Naive thymus-derived CD8-positive, alpha-beta T cell (primary cell): Measurements from ENCODE around the gene SH3GLB2. TPM values are rescaled to one million over a fixed set of nuclear protein-coding genes. Genes with fewer than 3 reads are reported as not detected.
A peak's percentile ranks its signal among the peaks of the same experiment; 100 is the strongest.
"Not testable (repeated sequence)": the region's sequence is repeated elsewhere in the genome, so short reads cannot be mapped to it uniquely, and the experiment has no call there.

ENCODE experiments used
- ATAC-seq, 2 donors: fragments of 150-1000 bp; cut with Tn5 transposase in 1 of 2; sonication (Bioruptor Pico), chemical (Tn5 transposase) in 1 of 2; 1 replicate in 1 of 2; 2 replicates in 1 of 2; pipeline ENCODE4 v1.10.0; 2021; ENCODE audit warnings: mild to moderate bottlenecking in 2 of 2, moderate library complexity in 2 of 2
- POLR2A ChIA-PET: fragments of 350-600 bp; sonication (Branson Sonifier 250); formaldehyde crosslinking; loops from one replicate; lab custom pipeline; 2021; ENCODE audit warnings: antibody characterized with exemption; lab: Charles Lee
- DNase-seq, 10 donors: peaks; one replicate each; pipeline versions ENCODE4 v3.0.0 to v3.0.0-alpha.2; 2020 to 2022
- H3K27ac Mint-ChIP-seq, 10 donors: one replicate each; pipeline ENCODE4 v1.8.0; 2020 to 2022; ENCODE audit warnings: mild to moderate bottlenecking in 10 of 10, mixed read lengths in 10 of 10, moderate library complexity in 4 of 10, inconsistent platforms in 1 of 10
- H3K27me3 Mint-ChIP-seq, 5 donors: one replicate each; pipeline ENCODE4 v1.8.0; 2021 to 2022; ENCODE audit warnings: mixed read lengths in 5 of 5
- H3K36me3 Mint-ChIP-seq, 3 donors: one replicate each; pipeline ENCODE4 v1.8.0; 2020 to 2022; ENCODE audit warnings: mixed read lengths in 3 of 3, mild to moderate bottlenecking in 2 of 3, inconsistent platforms in 1 of 3
- H3K4me1 Mint-ChIP-seq, 4 donors: one replicate each; pipeline ENCODE4 v1.8.0; 2021 to 2022; ENCODE audit warnings: mixed read lengths in 4 of 4
- H3K4me3 Mint-ChIP-seq, 10 donors: one replicate each; pipeline ENCODE4 v1.8.0; 2020 to 2022; ENCODE audit warnings: mild to moderate bottlenecking in 10 of 10, mixed read lengths in 10 of 10, moderate library complexity in 6 of 10, inconsistent platforms in 1 of 10
- H3K9me3 Mint-ChIP-seq, 9 donors: one replicate each; pipeline ENCODE4 v1.8.0; 2020 to 2022; ENCODE audit warnings: mixed read lengths in 9 of 9, mild to moderate bottlenecking in 3 of 9, inconsistent platforms in 1 of 9, moderate library complexity in 1 of 9
- polyA plus RNA-seq, 3 donors: library from polyadenylated mRNA; unstranded; fragments of 300-500 nt; fragmentation: Illumina TruSeq; gene quantifications; one replicate each; pipeline ENCODE4 v1.2.3, GENCODE V29; 2021
- total RNA-seq, 8 experiments: library from RNA in 2 of 8; stranded (reverse) in 2 of 8; gene quantifications; one replicate each; pipeline ENCODE4 v1.2.3 and lab custom pipeline; 2021 to 2026

SH3GLB2 gene
- total and polyA plus RNA-seq, 5 experiments from 2014 or later = 21.7 to 113 (median 40.9) TPM

- no peaks in the 10 kb centered on the region for H3K27me3 Mint-ChIP-seq
- H3K9me3 Mint-ChIP-seq = no peaks in the 10 kb centered on the region
- peak overlapping the region in 7 of 10 donors; percentile 24 to 77 (median 47) for H3K27ac Mint-ChIP-seq
- DNase-seq (no peak), ATAC-seq (no peak)
- H3K36me3 Mint-ChIP-seq = peaks cover 0 to 66% (median 4%) of the 10 kb centered on the region in 3 donors
- no peak overlapping the region for H3K4me3 Mint-ChIP-seq
- H3K4me1 Mint-ChIP-seq = peaks cover 0 to 4% (median under 1%) of the 10 kb centered on the region in 4 donors
- POLR2A ChIA-PET = interaction anchor here (1.4 kb wide), 1 partner anchor 31 kb away, joined by 3 read pairs; no protein-coding TSS in a partner anchor
Observed at GRCh38 chr9:129005336-129005997, 22.7 kb downstream of the SH3GLB2 start.

- H3K9me3 Mint-ChIP-seq, DNase-seq, POLR2A ChIA-PET, H3K27me3 Mint-ChIP-seq, H3K27ac Mint-ChIP-seq, H3K4me3 Mint-ChIP-seq, H3K4me1 Mint-ChIP-seq, ATAC-seq: not testable (repeated sequence)
- peaks cover 0 to 76% (median 11%) of the 10 kb centered on the region in 3 donors for H3K36me3 Mint-ChIP-seq
Observed at GRCh38 chr9:129004173-129004572, 24.0 kb downstream of the SH3GLB2 start.

GRCh38 chr9:129002992-129003391 lies 25.1 kb downstream of the SH3GLB2 start:
- no peaks in the 10 kb centered on the region for H3K9me3 Mint-ChIP-seq

GRCh38 chr9:129001504-129002325 lies 26.4 kb downstream of the SH3GLB2 start:
- Mint-ChIP-seq H3K9me3 (no peaks in the 10 kb centered on the region), H3K27me3 (no peaks in the 10 kb centered on the region), H3K4me1 (peaks cover 0 to 5% (median 0%) of the 10 kb centered on the region in 4 donors), H3K36me3 (peaks cover 5 to 90% (median 16%) of the 10 kb centered on the region in 3 donors), H3K27ac (peak overlapping the region in 5 of 10 donors; percentile 59 to 77 (median 74)), H3K4me3 (no peak overlapping the region)
- ATAC-seq (no peak), DNase-seq (no peak)
- POLR2A ChIA-PET = interaction anchor here (0.6 kb wide), 1 partner anchor 37 kb away, joined by 4 read pairs; no protein-coding TSS in a partner anchor

More at GRCh38 chr9:129002992-129003391, 25.1 kb downstream of the SH3GLB2 start:
- Mint-ChIP-seq H3K4me3 (no peak overlapping the region), H3K36me3 (peaks cover 0 to 87% (median 11%) of the 10 kb centered on the region in 3 donors), H3K4me1 (peaks cover 0 to 4% (median 0%) of the 10 kb centered on the region in 4 donors), H3K27me3 (no peaks in the 10 kb centered on the region), H3K27ac (peak overlapping the region in 3 of 10 donors; percentile 10 to 46 (median 31))
- ATAC-seq = no peak
- no peak for DNase-seq
- POLR2A ChIA-PET = no interaction called here

- POLR2A ChIA-PET = interaction anchor here (0.7 kb wide), 1 partner anchor 1683 kb away, joined by 3 read pairs; no protein-coding TSS in a partner anchor
- Mint-ChIP-seq H3K4me1 (peaks cover 2 to 11% (median 4%) of the 10 kb centered on the region in 4 donors), H3K27me3 (no peaks in the 10 kb centered on the region), H3K9me3 (no peaks in the 10 kb centered on the region), H3K27ac (peak overlapping the region in 3 of 10 donors; percentile 44 to 59 (median 55)), H3K4me3 (peak overlapping the region in 1 of 10 donors; percentile 22), H3K36me3 (peaks cover 6 to 93% (median 23%) of the 10 kb centered on the region in 3 donors)
- DNase-seq = no peak
- ATAC-seq = no peak
Observed at GRCh38 chr9:128999581-129000206, 28.4 kb downstream of the SH3GLB2 start.

GRCh38 chr9:128998462-128998861 lies 29.7 kb downstream of the SH3GLB2 start:
- peak overlapping the region in 2 of 10 donors; percentile 44 to 53 for H3K27ac Mint-ChIP-seq
- POLR2A ChIA-PET = no interaction called here

GRCh38 chr9:128995791-128996190 lies 32.3 kb downstream of the SH3GLB2 start:
- H3K27me3 Mint-ChIP-seq = no peaks in the 10 kb centered on the region
- peaks cover 2 to 12% (median 4%) of the 10 kb centered on the region in 4 donors for H3K4me1 Mint-ChIP-seq
- DNase-seq (no peak), ATAC-seq (no peak)
- peak overlapping the region in 3 of 10 donors; percentile 44 to 58 (median 52) for H3K27ac Mint-ChIP-seq
- H3K4me3 Mint-ChIP-seq = no peak overlapping the region
- H3K36me3 Mint-ChIP-seq = peaks cover 6 to 93% (median 35%) of the 10 kb centered on the region in 3 donors
- no peaks in the 10 kb centered on the region for H3K9me3 Mint-ChIP-seq
- POLR2A ChIA-PET = no interaction called here

More at GRCh38 chr9:128998462-128998861, 29.7 kb downstream of the SH3GLB2 start:
- Mint-ChIP-seq H3K27me3 (no peaks in the 10 kb centered on the region), H3K4me1 (peaks cover 2 to 12% (median 4%) of the 10 kb centered on the region in 4 donors), H3K36me3 (peaks cover 6 to 95% (median 31%) of the 10 kb centered on the region in 3 donors), H3K4me3 (no peak overlapping the region), H3K9me3 (no peaks in the 10 kb centered on the region)
- no peak for ATAC-seq
- no peak for DNase-seq

GRCh38 chr9:128992995-128993394 lies 35.1 kb downstream of the SH3GLB2 start:
- no peak for ATAC-seq
- Mint-ChIP-seq H3K9me3 (no peaks in the 10 kb centered on the region), H3K27me3 (no peaks in the 10 kb centered on the region), H3K36me3 (peaks cover 6 to 87% (median 28%) of the 10 kb centered on the region in 3 donors), H3K4me1 (peaks cover 2 to 12% (median 4%) of the 10 kb centered on the region in 4 donors), H3K27ac (no peak overlapping the region), H3K4me3 (no peak overlapping the region)
- POLR2A ChIA-PET = no interaction called here
- DNase-seq = no peak

- Mint-ChIP-seq H3K27me3 (no peaks in the 10 kb centered on the region), H3K27ac (peak overlapping the region in 2 of 10 donors; percentile 32 to 38), H3K4me3 (no peak overlapping the region), H3K9me3 (no peaks in the 10 kb centered on the region), H3K4me1 (peaks cover 0 to 2% (median 0%) of the 10 kb centered on the region in 4 donors), H3K36me3 (peaks cover 15 to 87% (median 28%) of the 10 kb centered on the region in 3 donors)
- DNase-seq = no peak
- POLR2A ChIA-PET = no interaction called here
- ATAC-seq = no peak
Observed at GRCh38 chr9:128987805-128988204, 40.3 kb downstream of the SH3GLB2 start.

- no peaks in the 10 kb centered on the region for H3K9me3 Mint-ChIP-seq
- no peaks in the 10 kb centered on the region for H3K27me3 Mint-ChIP-seq
- peaks cover 0 to 2% (median 0%) of the 10 kb centered on the region in 4 donors for H3K4me1 Mint-ChIP-seq
- no peak overlapping the region for H3K4me3 Mint-ChIP-seq
- POLR2A ChIA-PET = no interaction called here
- peak overlapping the region in 3 of 10 donors; percentile 6 to 85 (median 7) for H3K27ac Mint-ChIP-seq
- H3K36me3 Mint-ChIP-seq = peaks cover 16 to 88% (median 33%) of the 10 kb centered on the region in 3 donors
- DNase-seq (no peak), ATAC-seq (no peak)
Observed at GRCh38 chr9:128986671-128987070, 41.5 kb downstream of the SH3GLB2 start.

GRCh38 chr9:128983536-128983935 lies 44.6 kb downstream of the SH3GLB2 start:
- H3K4me3 Mint-ChIP-seq = no peak overlapping the region
- H3K27me3 Mint-ChIP-seq = no peaks in the 10 kb centered on the region
- H3K27ac Mint-ChIP-seq = no peak overlapping the region
- peaks cover 16 to 98% (median 50%) of the 10 kb centered on the region in 3 donors for H3K36me3 Mint-ChIP-seq
- no peaks in the 10 kb centered on the region for H3K9me3 Mint-ChIP-seq
- peaks cover 0 to 2% (median 0%) of the 10 kb centered on the region in 4 donors for H3K4me1 Mint-ChIP-seq
- DNase-seq (no peak), ATAC-seq (no peak)
- POLR2A ChIA-PET = no interaction called here

- no peak overlapping the region for H3K27ac Mint-ChIP-seq
- ATAC-seq (no peak), DNase-seq (no peak)
- no peak overlapping the region for H3K4me3 Mint-ChIP-seq
- H3K4me1 Mint-ChIP-seq = no peaks in the 10 kb centered on the region
- H3K36me3 Mint-ChIP-seq = peaks cover 5 to 98% (median 37%) of the 10 kb centered on the region in 3 donors
- no peaks in the 10 kb centered on the region for H3K9me3 Mint-ChIP-seq
- no peaks in the 10 kb centered on the region for H3K27me3 Mint-ChIP-seq
- POLR2A ChIA-PET = no interaction called here
Observed at GRCh38 chr9:128979111-128979510, 49.0 kb downstream of the SH3GLB2 start.
